HG03097 (cell line): ENCODE results near the gene DEFB110.

ENCODE experiments used
- ATAC-seq: cut with Tn5 transposase; IDR thresholded peaks from one replicate; pipeline ENCODE4 v1.9.1; 2021; ENCODE audit not compliant: unreplicated experiment, low FRiP score

Gene DEFB110

DNA sequence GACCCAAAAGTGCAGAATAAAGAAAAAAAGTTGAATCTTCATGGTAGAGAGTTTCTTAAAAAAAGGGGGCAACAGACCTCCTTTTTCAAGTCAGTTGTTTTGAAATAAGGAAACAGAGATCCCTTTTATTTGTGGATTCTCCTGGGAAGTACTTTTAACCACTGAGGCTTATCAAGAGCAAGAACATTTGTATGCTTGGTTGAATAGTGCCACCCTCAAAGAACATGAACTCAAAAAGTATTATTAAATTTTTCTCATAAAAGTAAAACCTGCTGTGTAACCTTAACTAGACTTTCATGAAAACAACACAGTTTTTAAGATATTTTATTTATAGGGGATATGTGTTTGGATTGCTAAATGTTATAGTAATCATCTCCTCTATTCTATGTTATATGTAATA, at the start of gene DEFB110:
TSS of gene DEFB110 (minus strand) at position 101 of the 400 bp plus-strand sequence. CDS start at position 42, 59 bp downstream.
- no peak for ATAC-seq

DNA sequence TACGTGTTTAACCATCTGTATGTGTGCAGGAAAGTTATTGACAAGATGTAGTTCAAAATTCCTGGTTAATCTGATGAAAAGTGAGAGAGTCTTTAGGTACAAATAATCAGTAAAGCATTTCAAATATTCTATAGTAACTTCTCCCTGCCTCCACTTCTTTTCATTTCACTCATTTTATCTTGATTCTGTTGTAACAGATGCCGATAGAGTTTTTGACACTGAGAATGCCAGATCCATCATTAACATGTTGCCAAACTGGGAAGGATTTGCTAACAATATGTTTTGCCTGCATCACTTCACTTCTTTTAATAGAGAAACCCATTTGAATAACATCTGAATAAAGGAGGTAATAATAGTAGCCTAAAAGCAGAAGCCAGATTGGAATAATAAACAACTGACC, 48.3 kb upstream of the DEFB110 start:
- no peak for ATAC-seq

DNA sequence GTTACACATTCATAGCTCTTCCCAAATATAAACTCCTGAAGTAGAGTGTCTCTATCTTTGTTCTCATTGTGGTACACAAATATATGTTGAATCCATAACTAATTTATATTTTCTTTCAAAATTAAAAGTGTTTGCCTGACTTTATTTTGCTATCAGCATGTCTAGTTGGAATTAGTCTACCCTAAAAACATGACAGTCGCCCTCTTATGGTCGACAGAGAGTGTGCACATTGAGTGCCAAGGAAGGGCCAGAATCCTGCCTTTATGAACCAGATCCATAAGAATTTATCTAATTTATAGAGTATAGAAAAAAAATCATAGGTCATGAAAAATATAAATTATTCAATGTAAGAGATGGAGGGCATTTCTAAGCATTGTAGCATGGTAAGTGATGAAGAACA, 40.3 kb upstream of the DEFB110 start:
- no peak for ATAC-seq

DNA sequence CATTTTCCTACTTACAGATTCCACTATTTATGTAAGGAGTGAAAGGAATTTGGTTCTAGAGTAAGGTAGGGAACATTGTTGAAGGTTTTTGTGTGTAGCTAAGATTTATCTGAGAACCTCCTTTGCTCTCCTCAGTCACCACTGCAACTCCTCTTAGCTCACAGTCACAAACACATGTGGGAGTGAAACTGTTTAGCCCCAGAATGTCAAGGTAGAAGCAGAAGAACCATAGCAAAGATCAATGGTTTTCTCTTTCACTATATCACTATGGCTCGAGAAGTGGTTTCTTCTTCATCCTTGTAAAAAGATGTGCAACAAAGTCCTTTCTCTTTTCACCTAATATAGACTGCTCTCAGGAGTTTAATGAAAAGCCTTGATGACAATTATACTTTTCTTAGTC, 34.4 kb upstream of the DEFB110 start:
- no peak for ATAC-seq

DNA sequence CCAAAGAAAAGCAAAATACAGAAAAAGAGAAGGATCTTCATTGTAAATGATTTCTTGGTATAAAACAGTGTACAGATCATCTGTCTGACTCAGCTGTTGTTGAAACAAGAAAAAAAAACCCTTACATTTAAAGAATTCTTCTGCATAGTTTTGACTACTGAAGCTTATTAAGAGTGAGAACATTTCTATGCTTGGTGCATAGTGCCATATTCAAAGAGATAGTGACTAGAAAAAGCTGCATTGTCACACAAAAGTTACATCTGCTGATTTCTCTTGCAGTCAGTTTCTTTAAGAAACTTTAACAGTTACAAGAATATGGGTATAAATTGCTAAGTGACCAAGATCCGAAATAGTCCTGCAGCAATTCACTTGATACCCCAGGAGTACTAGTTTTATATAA, 28.0 kb upstream of the DEFB110 start, which contains the start of gene DEFB112:
TSS of gene DEFB112 (minus strand) at position 101 of the 400 bp plus-strand sequence. CDS start at position 41, 60 bp downstream.
- no peak for ATAC-seq

DNA sequence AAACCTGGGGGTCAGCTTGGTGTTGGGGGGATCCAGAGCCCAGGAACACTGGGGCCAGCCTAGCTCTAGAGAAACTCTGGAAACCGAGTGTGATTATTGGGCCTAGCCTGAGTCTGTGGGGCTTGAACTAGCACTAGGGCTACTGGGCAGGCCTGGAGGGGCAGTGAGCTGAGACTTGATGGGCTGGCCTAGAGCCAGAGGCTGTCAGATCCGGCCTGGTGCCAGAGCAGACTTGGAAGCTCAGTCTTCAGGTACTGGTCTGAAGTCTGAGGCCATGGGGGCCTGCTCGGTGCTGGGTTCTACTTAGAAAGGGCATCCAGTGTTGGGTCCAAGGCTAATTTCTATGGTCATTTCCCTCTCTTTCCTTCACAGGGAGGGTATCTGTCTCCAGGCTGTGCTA, 25.2 kb upstream of the DEFB110 start:
- ATAC-seq = no peak

DNA sequence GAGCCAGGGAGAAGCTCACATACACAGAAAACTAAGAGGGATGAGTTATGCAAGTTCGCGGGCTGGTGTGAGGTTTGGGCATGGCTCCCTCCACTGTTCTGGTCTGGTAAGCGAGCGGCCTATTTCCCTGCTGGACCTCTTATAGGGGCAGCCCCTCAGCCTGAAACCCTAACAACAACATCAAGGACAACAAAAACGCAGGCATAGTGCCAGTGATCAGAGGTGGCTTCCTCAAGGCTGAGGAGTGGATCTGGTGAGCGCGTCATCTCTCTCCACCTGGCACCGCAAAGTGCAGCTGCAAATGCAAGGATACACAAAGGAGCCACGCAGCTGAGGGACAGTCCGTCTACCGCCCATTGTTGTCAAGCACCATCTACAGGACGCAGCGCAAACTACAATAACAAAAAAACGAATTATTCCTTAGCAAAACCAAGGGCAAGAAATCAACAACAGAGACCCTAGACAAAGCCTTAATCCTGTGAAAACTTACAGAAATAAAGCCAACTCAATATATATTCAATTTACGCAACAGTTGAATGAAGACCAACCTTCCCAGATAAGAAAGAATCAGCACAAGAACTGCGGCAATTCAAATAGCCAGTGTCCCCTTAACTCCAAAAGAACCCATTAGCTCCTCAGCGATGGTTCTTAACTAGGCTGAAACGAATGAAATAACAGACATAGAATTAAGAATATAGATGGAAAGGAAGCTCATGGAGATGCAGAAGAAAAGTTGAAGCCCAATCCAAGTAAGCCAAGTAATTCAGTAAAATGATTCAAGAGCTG, 9.2 kb upstream of the DEFB110 start:
- no peak for ATAC-seq

DNA sequence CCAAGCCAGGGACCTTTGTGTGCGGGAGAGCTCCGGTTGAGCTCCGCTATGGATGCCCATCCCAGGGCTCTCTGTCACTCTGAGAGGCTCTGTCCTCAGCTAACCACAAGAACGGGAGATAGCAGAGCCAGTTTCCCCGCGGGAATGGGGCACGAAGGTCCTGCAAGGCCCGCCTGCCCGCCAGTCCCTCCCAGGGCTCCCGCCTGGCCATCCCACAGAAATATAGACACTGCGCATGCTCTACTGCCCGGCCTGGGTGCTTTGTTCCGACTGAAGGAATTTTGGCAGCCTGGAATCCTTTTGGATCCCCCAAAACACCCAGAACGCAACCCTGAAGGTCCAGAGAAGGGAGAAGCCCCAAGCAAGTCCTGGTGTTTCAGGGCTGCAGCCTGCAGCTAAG, 8.6 kb upstream of the DEFB110 start:
- no peak for ATAC-seq

DNA sequence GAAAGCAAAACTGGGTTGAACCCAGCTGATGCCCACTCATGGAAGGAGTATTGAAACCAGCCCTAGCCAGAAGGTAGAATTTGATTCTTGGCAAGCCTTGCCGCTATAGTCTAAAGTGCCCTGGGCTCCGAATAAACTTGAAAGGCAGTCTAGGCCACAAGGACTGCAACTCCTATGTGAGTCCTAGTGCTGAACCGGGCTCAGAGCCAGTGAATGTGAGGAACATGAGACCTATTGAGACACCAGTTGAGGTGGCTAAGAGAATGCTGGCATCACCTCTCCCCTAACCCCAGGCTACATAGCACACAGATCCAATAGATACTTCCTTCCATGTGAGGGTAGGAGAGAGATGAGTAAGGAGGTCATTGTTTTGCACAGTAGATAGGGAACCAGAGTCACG, 3.5 kb upstream of the DEFB110 start:
- no peak for ATAC-seq

DNA sequence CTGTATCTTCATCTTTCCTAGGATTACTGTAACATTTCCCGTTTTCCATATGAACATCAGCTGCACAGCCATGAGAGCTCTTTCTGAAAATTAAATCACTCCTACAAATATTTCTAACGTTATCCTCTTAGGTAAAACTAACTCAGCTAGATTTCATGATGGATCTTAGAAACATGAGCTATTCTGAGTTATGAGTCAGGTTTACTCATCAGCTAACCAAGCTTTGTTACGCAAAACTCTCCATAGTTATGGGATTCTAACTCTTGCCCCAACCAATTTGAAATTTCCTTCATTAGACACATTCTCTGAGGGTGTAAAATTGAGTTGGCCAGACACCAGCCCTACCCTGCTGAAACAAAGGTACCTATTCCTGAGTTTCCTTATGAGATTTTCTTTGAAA, 14.0 kb downstream of the DEFB110 start:
- ATAC-seq = no peak

DNA sequence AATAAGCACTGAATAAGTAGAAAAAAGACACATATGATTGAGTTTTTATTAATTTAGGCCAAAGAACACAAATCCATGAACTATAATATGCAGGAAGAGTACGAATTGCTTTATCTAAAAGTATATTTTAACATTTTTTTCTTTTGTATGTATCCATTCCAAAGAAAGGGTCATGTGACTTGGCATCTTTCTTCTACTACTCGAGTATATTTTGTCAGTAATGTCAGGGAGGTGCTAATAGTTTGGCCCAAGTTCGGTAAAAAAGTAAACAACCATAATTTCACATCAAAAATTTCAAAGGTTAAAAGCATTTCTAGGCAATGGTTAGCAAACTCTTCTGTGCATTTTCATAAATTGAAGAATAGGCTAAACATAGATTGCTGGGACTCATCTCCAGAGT, 18.7 kb downstream of the DEFB110 start:
- no peak for ATAC-seq

DNA sequence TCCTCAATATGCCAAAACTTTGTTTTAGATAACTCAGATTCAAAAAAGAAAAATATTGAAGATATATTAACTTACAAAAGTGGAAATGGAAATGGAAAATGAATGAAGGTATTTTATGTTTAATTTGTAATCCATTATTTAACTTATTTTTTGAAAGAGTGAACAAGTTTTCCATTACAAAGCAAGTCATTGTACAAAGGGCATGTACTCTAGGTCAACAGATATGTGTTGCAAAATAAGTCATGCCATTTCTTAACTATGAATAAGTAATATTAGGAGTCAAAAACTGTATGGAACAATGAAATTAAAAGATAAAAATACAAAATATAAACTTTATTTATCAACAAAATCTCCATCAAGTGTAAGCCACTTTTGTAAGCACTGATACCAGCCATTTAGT, 26.5 kb downstream of the DEFB110 start:
- no peak for ATAC-seq

DNA sequence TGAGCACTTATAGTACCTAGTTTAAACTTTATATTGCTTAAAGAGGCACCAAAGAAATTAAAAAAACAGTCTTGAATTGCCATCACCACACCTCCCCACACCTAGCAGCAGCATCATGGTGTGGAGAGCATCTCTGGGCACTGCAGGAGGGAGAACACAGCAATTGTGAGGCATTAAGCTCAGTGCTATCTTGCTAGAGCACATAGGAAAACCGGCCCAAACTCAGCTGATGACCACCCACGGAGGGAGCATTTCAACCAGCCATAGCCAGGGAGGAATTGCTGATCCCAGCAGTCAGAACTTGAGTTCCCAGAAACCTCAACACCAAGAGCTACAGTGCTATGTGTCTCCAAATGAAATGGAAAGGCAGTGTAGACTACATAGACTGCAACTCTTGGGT, 32.9 kb downstream of the DEFB110 start:
- ATAC-seq = no peak

DNA sequence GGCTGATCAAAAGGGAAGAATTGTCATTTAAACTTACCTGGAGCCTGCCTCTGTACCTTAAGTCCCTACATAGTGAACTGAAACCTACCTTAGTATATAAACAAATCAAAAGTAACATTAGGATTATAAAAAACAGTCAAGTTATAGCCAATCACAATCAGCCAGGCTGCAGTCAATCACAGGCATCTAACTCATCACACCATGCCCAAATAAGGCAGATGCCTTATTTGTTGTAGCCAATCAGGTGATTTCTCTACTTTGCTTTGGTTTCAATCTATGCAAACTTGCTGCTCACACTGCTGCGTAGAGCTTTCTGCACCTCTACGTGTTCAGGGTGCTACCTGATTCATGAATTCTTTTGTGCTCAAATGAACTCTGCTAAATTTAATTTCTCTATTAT, 34.0 kb downstream of the DEFB110 start:
- ATAC-seq = no peak

DNA sequence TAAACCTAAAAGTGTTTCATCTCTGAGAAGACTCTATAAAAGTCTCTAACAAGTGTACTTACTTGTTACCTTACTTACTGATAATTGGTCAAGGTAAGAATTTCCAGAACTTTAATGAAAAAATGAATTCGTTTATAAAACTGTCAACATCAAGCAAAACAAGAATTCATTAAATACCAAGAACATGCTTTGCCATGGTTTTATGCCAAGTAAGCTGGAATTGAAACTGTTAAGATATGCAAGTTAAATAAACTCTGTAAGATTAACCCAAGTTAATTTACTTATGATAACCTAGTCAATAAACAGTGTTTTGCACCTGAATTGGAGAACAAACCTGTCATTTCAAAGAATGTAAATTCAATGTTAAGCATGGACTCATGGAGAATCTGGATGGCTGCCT, 35.2 kb downstream of the DEFB110 start:
- ATAC-seq = no peak

DNA sequence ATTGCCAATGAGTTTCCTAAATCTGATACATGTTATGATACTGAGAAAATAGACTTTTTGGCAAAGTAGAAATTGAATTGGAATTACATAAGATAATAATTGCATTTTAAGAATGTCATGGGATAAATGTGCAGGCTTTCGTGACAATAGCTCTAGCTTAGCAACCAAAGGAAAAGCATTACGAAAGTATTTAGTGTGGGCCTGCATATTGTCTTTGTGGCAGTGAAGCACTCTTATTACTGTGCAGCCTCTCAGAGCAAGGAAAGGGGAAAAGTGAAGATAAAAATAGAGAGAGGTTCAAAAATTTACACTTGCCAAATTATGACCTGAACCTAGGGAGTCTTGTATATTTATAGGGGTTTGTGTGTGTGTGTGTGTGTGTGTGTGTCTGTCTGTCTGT, 39.7 kb downstream of the DEFB110 start:
- ATAC-seq = no peak

DNA sequence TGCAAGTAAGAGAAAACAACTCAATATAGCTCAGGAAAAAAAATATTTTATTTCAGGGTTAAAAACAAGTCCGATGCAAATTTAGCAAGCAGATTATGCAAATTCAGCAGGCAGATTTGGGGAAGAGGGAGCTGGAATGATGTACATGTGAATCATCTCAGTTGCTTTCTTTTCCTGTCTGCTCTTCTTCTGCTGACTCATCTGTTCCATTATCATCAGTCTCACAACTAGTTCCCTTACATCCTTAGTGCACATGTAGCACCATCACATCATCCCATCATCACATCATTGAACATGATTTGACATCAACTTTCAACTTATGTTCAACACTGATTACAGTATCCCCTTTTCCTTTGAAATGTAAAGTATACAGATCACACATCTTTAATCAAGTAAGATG, 40.9 kb downstream of the DEFB110 start:
- ATAC-seq = no peak

DNA sequence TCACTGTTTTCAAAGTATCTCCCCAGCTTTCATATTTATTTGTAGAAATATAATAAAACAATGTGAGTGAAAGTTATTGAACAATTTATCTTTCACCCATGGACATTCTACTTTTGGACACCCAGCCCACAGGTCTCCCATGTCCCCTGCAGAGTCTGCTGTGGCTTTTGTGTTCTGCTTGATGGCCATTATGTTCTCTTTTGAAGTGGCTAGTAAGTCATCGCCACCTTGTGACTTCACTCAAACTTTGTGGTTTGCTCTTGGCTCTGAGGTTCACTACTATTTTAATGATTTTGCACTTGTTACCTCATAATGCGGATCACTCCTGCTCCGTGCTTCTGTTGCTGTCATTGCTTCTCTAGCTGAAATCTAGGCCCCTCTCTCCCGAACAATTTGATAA, 42.2 kb downstream of the DEFB110 start:
- ATAC-seq = no peak

DNA sequence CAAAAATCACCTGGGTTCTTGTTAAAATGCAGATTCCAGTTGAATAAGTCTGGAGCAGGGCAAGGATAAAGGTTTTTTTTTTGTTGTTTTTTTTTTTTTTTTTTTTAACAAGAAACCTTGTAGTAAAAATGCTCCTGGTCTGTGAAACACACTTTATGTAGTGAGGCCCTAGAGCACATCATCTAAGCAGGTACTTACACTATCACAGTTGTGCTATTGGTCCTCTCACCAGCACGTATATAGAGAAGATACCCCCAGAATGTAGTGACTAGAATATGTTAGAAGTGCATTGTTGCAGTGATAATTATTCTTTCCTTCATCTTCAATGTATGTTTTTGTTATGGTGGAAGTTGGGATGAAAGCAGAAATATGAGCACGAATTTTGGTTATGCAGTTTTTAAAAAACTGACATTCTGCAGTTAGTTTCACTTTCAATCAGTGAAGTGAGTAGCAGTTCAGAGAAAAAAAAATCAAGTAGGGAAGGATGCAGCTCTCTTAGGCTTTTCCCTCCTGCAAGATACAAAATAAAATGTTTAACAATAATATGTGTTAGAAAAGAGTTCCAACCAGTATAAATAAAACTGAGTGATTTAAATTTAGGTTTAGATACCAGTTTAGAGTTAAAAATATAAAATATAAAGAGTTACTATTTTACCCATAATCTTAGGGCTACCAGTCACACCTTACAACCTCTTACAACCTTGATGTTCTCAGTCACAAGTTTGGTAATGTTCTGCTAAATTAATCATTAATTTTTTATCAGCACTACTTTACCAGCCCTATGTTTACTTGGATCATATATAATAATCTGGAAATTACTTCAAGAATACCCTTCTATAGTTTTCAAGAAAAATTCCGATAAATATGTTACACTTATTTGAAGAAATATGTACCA, 43.2 kb downstream of the DEFB110 start:
- peak; percentile 61 for ATAC-seq

DNA sequence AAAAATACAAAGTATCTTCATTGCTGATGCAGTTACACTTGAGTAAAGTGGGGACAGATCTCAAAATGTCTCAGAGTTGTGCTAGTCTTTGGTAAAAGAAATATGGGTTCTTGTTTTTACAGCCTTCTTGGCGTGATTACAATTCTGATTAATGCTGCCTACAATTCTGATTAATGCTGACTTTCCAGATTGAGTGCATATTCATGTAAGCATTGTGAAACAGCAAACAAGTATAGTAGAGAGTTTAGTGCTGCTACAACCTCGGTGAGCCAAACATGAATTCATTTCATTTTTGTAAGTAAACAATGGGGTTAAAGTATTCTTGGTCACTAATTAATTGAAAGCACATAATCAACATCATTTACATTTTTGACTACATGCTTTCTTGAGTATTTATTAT, 52.2 kb downstream of the DEFB110 start, which contains the start of gene DEFB113:
TSS of gene DEFB113 (minus strand) at position 21 of the 400 bp plus-strand sequence. CDS start at position 21, 0 bp downstream.
- no peak for ATAC-seq
